Panc1 (cell line): ENCODE measurements around the gene C4orf51. TPM values are rescaled to one million over a fixed set of nuclear protein-coding genes. Genes with fewer than 3 reads are reported as not detected.

ENCODE experiments used
- ATAC-seq: fragments of 200-7000 bp; cut with Tn5 transposase; 2 replicates; pipeline ENCODE4 v1.9.1; 2020; ENCODE audit warnings: mild to moderate bottlenecking, moderate library complexity
- BruUV-seq: library from RNA; stranded (reverse); fragments of 400-500 nt; replicated peaks from 2 replicates; lab custom pipeline; 2021; lab: Mats Ljungman, UMichigan
- CTCF ChIA-PET: fragments of 300-600 bp; sonication (Branson Sonifier 250); formaldehyde crosslinking; loops from one replicate; lab custom pipeline; 2022; ENCODE audit warnings: antibody characterized with exemption; lab: Charles Lee
- POLR2A ChIA-PET: fragments of 300-600 bp; sonication (Branson Sonifier 250); formaldehyde crosslinking; loops from one replicate; lab custom pipeline; 2022; ENCODE audit warnings: antibody characterized with exemption; lab: Charles Lee
- DNase-seq: peaks from one replicate; pipeline ENCODE4 v3.0.0-alpha.2; 2010; ENCODE audit warnings: low read depth, low spot score
- H3K27ac ChIP-seq: 2 replicates; pipeline ENCODE4 v1.5.1; 2011; ENCODE audit warnings: mild to moderate bottlenecking, low read length, inconsistent platforms
- H3K27me3 ChIP-seq: fragments of 200-500 bp; sonication (Bioruptor generic); 2 replicates; pipeline ENCODE4 v1.6.0; 2014; ENCODE audit warnings: low read length, inconsistent platforms; ENCODE audit not compliant: control insufficient read depth, insufficient read depth
- H3K36me3 ChIP-seq: fragments of 200-500 bp; sonication (Bioruptor generic); 2 replicates; pipeline ENCODE4 v1.5.1; 2014; ENCODE audit warnings: inconsistent platforms, mild to moderate bottlenecking, low read length, moderate library complexity; ENCODE audit not compliant: control insufficient read depth, insufficient read depth
- H3K4me1 ChIP-seq: 2 replicates; pipeline ENCODE4 v1.5.1; 2011; ENCODE audit warnings: inconsistent platforms, mild to moderate bottlenecking, low read length, moderate library complexity; ENCODE audit not compliant: control insufficient read depth, insufficient read depth
- H3K4me3 ChIP-seq, 2 experiments: 2 replicates each; pipeline ENCODE4 v1.5.1; 2011 to 2012; ENCODE audit warnings: low read depth in 2 of 2, low read length in 2 of 2, mild to moderate bottlenecking in 2 of 2, inconsistent platforms in 1 of 2, moderate library complexity in 1 of 2
- H3K9me3 ChIP-seq: fragments of 200-500 bp; sonication (Bioruptor generic); 2 replicates; pipeline ENCODE4 v1.5.1; 2014; ENCODE audit warnings: low read depth, mild to moderate bottlenecking, inconsistent platforms, low read length, moderate library complexity; ENCODE audit not compliant: control insufficient read depth, insufficient read depth
- POLR2AphosphoS5 ChIP-seq: IDR thresholded peaks from 2 replicates; pipeline ENCODE4 v1.6.1; 2012; ENCODE audit warnings: mild to moderate bottlenecking, low read depth, low read length, moderate library complexity
- SIN3A ChIP-seq: IDR thresholded peaks from 2 replicates; pipeline ENCODE4 v1.6.1; 2012; ENCODE audit warnings: low read depth, mild to moderate bottlenecking, low read length, moderate library complexity, borderline replicate concordance; ENCODE audit not compliant: insufficient read depth
- TCF7L2 ChIP-seq: IDR thresholded peaks from 2 replicates; pipeline ENCODE4 v1.6.1; 2011; ENCODE audit warnings: mild to moderate bottlenecking, low read depth, low read length, inconsistent platforms
- in situ Hi-C: cut with HindIII; loops from 2 replicates; pipeline ENCODE4 v1.10.0; 2016; ENCODE audit warnings: low sequenced_read_pairs, low pct_unique_long_range_greater_than_20kb
- intact Hi-C: fragments of 100-400 bp; cut with micrococcal nuclease; formaldehyde crosslinking; loops from one replicate; pipeline ENCODE4 v1.10.0; 2022; ENCODE audit not compliant: unreplicated experiment
- total RNA-seq: library from RNA; stranded (reverse); gene quantifications from one replicate; pipeline ENCODE4 v1.2.1, GENCODE V29; 2021; ENCODE audit not compliant: unreplicated experiment
- TF ChIP-seq, protein P1 (sequence below): fragments of 450-650 bp; IDR thresholded peaks from 2 replicates; pipeline ENCODE4 v1.5.1; 2017; ENCODE audit warnings: mild to moderate bottlenecking
- TF ChIP-seq, protein P2 (sequence below), 2 experiments: IDR thresholded peaks; 2 replicates each; pipeline ENCODE4 v1.6.1; 2011 to 2012; ENCODE audit warnings: low read depth in 2 of 2, control low read depth in 1 of 2, low read length in 1 of 2, mild to moderate bottlenecking in 1 of 2, moderate library complexity in 1 of 2; ENCODE audit not compliant: insufficient read depth in 1 of 2

Gene C4orf51
- total RNA-seq, 1 experiment from 2014 or later = not detected

DNA sequence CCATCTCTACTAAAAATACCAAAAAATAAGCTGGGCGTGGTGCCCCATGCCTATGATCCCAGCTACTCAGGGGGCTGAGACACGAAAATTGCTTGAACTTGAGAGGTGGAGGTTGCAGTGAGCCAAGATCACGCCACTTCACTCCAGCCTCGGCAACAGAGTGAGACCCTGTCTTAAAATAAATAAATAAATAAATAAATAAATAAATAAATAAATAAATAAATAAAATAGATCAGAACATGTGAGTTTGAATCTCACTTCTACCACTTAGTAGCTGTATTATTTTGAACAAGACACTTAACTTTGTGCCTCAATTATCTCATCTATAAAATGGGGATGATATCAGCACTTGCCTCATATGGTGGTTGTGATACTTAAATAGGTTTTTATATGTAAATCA is 90.2 kb downstream of the C4orf51 start:
- ChIA-PET POLR2A (no interaction called here), CTCF (no interaction called here)
- H3K9me3 ChIP-seq = no peaks in the 10 kb centered on the region
- no peak for DNase-seq
- no peaks in the 10 kb centered on the region for H3K4me1 ChIP-seq
- H3K27me3 ChIP-seq = no peaks in the 10 kb centered on the region
- H3K36me3 ChIP-seq = no peaks in the 10 kb centered on the region
- TF ChIP-seq POLR2AphosphoS5 (no peak), TCF7L2 (no peak), SIN3A (no peak)
- TF ChIP-seq, protein P1, sequence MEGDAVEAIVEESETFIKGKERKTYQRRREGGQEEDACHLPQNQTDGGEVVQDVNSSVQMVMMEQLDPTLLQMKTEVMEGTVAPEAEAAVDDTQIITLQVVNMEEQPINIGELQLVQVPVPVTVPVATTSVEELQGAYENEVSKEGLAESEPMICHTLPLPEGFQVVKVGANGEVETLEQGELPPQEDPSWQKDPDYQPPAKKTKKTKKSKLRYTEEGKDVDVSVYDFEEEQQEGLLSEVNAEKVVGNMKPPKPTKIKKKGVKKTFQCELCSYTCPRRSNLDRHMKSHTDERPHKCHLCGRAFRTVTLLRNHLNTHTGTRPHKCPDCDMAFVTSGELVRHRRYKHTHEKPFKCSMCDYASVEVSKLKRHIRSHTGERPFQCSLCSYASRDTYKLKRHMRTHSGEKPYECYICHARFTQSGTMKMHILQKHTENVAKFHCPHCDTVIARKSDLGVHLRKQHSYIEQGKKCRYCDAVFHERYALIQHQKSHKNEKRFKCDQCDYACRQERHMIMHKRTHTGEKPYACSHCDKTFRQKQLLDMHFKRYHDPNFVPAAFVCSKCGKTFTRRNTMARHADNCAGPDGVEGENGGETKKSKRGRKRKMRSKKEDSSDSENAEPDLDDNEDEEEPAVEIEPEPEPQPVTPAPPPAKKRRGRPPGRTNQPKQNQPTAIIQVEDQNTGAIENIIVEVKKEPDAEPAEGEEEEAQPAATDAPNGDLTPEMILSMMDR = no peak
- TF ChIP-seq, protein P2, sequence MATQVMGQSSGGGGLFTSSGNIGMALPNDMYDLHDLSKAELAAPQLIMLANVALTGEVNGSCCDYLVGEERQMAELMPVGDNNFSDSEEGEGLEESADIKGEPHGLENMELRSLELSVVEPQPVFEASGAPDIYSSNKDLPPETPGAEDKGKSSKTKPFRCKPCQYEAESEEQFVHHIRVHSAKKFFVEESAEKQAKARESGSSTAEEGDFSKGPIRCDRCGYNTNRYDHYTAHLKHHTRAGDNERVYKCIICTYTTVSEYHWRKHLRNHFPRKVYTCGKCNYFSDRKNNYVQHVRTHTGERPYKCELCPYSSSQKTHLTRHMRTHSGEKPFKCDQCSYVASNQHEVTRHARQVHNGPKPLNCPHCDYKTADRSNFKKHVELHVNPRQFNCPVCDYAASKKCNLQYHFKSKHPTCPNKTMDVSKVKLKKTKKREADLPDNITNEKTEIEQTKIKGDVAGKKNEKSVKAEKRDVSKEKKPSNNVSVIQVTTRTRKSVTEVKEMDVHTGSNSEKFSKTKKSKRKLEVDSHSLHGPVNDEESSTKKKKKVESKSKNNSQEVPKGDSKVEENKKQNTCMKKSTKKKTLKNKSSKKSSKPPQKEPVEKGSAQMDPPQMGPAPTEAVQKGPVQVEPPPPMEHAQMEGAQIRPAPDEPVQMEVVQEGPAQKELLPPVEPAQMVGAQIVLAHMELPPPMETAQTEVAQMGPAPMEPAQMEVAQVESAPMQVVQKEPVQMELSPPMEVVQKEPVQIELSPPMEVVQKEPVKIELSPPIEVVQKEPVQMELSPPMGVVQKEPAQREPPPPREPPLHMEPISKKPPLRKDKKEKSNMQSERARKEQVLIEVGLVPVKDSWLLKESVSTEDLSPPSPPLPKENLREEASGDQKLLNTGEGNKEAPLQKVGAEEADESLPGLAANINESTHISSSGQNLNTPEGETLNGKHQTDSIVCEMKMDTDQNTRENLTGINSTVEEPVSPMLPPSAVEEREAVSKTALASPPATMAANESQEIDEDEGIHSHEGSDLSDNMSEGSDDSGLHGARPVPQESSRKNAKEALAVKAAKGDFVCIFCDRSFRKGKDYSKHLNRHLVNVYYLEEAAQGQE (IDR thresholded peaks at IDR 0.05; ENCODE audit: insufficient read depth in 1 of 2, low read depth in 2 of 2, low read length in 1 of 2) = no peak
- no TSS peak for BruUV-seq
- no peak overlapping the region for H3K27ac ChIP-seq
- ATAC-seq = no peak
- in situ Hi-C loops = no loop called here
- no peak overlapping the region for H3K4me3 ChIP-seq
- intact Hi-C loops = no loop called here

DNA sequence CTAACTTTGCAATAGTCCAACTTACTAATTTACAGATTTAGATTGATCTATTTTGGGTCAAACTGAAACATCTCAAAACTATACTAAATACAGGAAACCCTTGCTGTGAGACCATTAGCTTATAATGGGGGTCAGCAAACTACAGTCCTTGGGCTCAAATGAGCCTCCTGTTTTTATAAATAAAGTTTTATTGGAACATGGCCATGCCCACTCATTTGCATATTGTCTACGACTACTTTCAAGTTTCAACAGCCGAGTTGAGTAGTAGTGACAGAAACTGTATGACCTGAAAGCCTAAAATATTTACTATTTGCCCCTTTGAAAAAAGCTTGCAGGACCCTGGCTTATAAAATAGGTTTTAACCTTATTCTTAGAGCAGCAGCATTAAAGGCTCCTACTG is 92.4 kb downstream of the C4orf51 start:
- CTCF ChIA-PET = no interaction called here
- no peak for TF ChIP-seq POLR2AphosphoS5
- TF ChIP-seq, protein P2 (IDR thresholded peaks at IDR 0.05; ENCODE audit: insufficient read depth in 1 of 2, low read depth in 2 of 2, low read length in 1 of 2) = no peak

More for the DNA sequence above, 92.4 kb downstream of the C4orf51 start:
- Histone ChIP-seq H3K4me1 (no peaks in the 10 kb centered on the region), H3K27me3 (no peaks in the 10 kb centered on the region), H3K4me3 (no peak overlapping the region), H3K27ac (no peak overlapping the region), H3K36me3 (no peaks in the 10 kb centered on the region), H3K9me3 (no peaks in the 10 kb centered on the region)
- POLR2A ChIA-PET = no interaction called here
- DNase-seq = no peak
- intact Hi-C loops = no loop called here
- in situ Hi-C loops = no loop called here
- no TSS peak for BruUV-seq
- ATAC-seq = no peak
